Activated T-helper 1 cell treated with anti-CD3 and anti-CD28 coated beads, Interleukin-2, amount 50 U/mL, for 16 hours (primary cell): Measurements from ENCODE around the gene WDR91.

Source experiments
- DNase-seq, 2 donors: peaks; one replicate each; pipeline ENCODE4 v3.0.0-alpha.2; 2020; ENCODE audit warnings: low read depth in 1 of 2, low spot score in 1 of 2

Gene WDR91

GRCh38 chr7:135199439-135199838 lies 11.9 kb downstream of the WDR91 start:
- DNase-seq, result no peak

- no peak for DNase-seq
Measured at GRCh38 chr7:135197906-135198655, 13.2 kb downstream of the WDR91 start.

- no peak for DNase-seq
Measured at GRCh38 chr7:135197343-135197742, 14.0 kb downstream of the WDR91 start.

GRCh38 chr7:135195968-135196629 lies 15.2 kb downstream of the WDR91 start:
- no peak for DNase-seq

GRCh38 chr7:135195156-135195555 lies 16.2 kb downstream of the WDR91 start:
- no peak for DNase-seq

GRCh38 chr7:135194494-135195095 lies 16.7 kb downstream of the WDR91 start:
- DNase-seq, result no peak

- DNase-seq, result no peak
Measured at GRCh38 chr7:135193615-135194081, 17.7 kb downstream of the WDR91 start.

- DNase-seq, result no peak
Measured at GRCh38 chr7:135192914-135193536, 18.3 kb downstream of the WDR91 start.

- no peak for DNase-seq
Measured at GRCh38 chr7:135190703-135191102, 20.6 kb downstream of the WDR91 start.

GRCh38 chr7:135189961-135190360 lies 21.4 kb downstream of the WDR91 start:
- DNase-seq, result no peak

- DNase-seq, result no peak
Measured at GRCh38 chr7:135189221-135189662, 22.1 kb downstream of the WDR91 start.

GRCh38 chr7:135188298-135188984 lies 22.9 kb downstream of the WDR91 start:
- DNase-seq, result no peak

GRCh38 chr7:135186841-135187253 lies 24.5 kb downstream of the WDR91 start:
- DNase-seq, result no peak

- DNase-seq, result no peak
Measured at GRCh38 chr7:135186261-135186540, 25.1 kb downstream of the WDR91 start.

- DNase-seq, result no peak
Measured at GRCh38 chr7:135185471-135186260, 25.7 kb downstream of the WDR91 start.

GRCh38 chr7:135184254-135184841 lies 27.0 kb downstream of the WDR91 start:
- no peak for DNase-seq

GRCh38 chr7:135183478-135183877 lies 27.8 kb downstream of the WDR91 start:
- no peak for DNase-seq

GRCh38 chr7:135181929-135182678 lies 29.2 kb downstream of the WDR91 start:
- no peak for DNase-seq

GRCh38 chr7:135181261-135181928 lies 29.9 kb downstream of the WDR91 start:
- no peak for DNase-seq
